GM12878 (cell line): ENCODE data around the gene NT5C3B. TPM values are rescaled to one million over a fixed set of nuclear protein-coding genes. Genes with fewer than 3 reads are reported as not detected.

Source experiments
- ATAC-seq: fragments of 200-7000 bp; cut with Tn5 transposase; 3 replicates; pipeline ENCODE4 v1.9.1; 2020; ENCODE audit warnings: mild to moderate bottlenecking, moderate library complexity
- BruUV-seq: library from RNA; stranded (reverse); fragments of 400-500 nt; replicated peaks from 2 replicates; lab custom pipeline; 2021; lab: Mats Ljungman, UMichigan
- CTCF ChIA-PET: fragments of 300-600 bp; sonication (Branson Sonifier 250); formaldehyde crosslinking; extraction: SDS; loops from one replicate; lab custom pipeline; 2021; ENCODE audit warnings: inconsistent platforms; lab: Yijun Ruan, JAX
- POLR2A ChIA-PET: fragments of 350-600 bp; formaldehyde crosslinking; extraction: SDS; loops from one replicate; lab custom pipeline; 2021; ENCODE audit warnings: inconsistent platforms; lab: Charles Lee
- RAD21 ChIA-PET: fragments of 300-600 bp; sonication (Branson Sonifier 250); formaldehyde crosslinking; loops from one replicate; lab custom pipeline; 2023; ENCODE audit warnings: antibody characterized with exemption; ENCODE audit not compliant: unreplicated experiment; lab: Charles Lee
- SMC1A ChIA-PET: fragments of 300-600 bp; sonication (Branson Sonifier 250); formaldehyde crosslinking; loops from one replicate; lab custom pipeline; 2023; ENCODE audit not compliant: unreplicated experiment, uncharacterized antibody; lab: Charles Lee
- DNase-seq: peaks from one replicate; pipeline ENCODE4 v3.0.0-alpha.2; 2011; ENCODE audit warnings: low read depth, low spot score
- FAIRE-seq: peaks from 3 replicates; lab custom pipeline; 2011; peaks lifted over from hg19 to GRCh38; lab: Jason Lieb, UNC
- H2AFZ ChIP-seq: 2 replicates; pipeline ENCODE4 v1.6.0; 2011; ENCODE audit warnings: low read depth, low read length, control low read depth; ENCODE audit not compliant: control insufficient read depth
- H3K27ac ChIP-seq: 2 replicates; pipeline ENCODE4 v1.5.1; 2011; ENCODE audit warnings: control low read depth; ENCODE audit not compliant: control insufficient read depth, insufficient read depth
- H3K27me3 ChIP-seq, 2 experiments: replicated peaks in 1 of 2; 2 replicates each; pipeline versions ENCODE4 v1.6.0 to v1.6.1; 2011; ENCODE audit warnings: low read length in 1 of 2; ENCODE audit not compliant: control insufficient read depth in 2 of 2, insufficient read depth in 2 of 2
- H3K36me3 ChIP-seq, 2 experiments: 2 replicates each; pipeline ENCODE4 v1.5.1; 2011; ENCODE audit warnings: low read length in 1 of 2; ENCODE audit not compliant: control insufficient read depth in 2 of 2, insufficient read depth in 2 of 2
- H3K4me1 ChIP-seq: 2 replicates; pipeline ENCODE4 v1.6.1; 2011; ENCODE audit warnings: mild to moderate bottlenecking, low read length, moderate library complexity, mixed read lengths; ENCODE audit not compliant: control insufficient read depth, insufficient read depth
- H3K4me2 ChIP-seq: 2 replicates; pipeline ENCODE4 v1.6.0; 2011; ENCODE audit warnings: control low read depth; ENCODE audit not compliant: control insufficient read depth, insufficient read depth
- H3K4me3 ChIP-seq: fragments of 200-600 bp; sonication (generic); 2 replicates; pipeline ENCODE4 v1.5.1; 2016
- H3K79me2 ChIP-seq: 2 replicates; pipeline ENCODE4 v1.6.0; 2011; ENCODE audit warnings: low read length; ENCODE audit not compliant: control insufficient read depth, insufficient read depth
- H3K9ac ChIP-seq: 2 replicates; pipeline ENCODE4 v1.8.0; 2011; ENCODE audit warnings: low read length, control low read depth, mixed read lengths; ENCODE audit not compliant: control insufficient read depth, insufficient read depth
- H3K9me3 ChIP-seq: replicated peaks from 3 replicates; pipeline ENCODE4 v1.5.1; 2011; ENCODE audit warnings: mild to moderate bottlenecking, low read length; ENCODE audit not compliant: control insufficient read depth, insufficient read depth
- H4K20me1 ChIP-seq: 2 replicates; pipeline ENCODE4 v1.6.0; 2011; ENCODE audit not compliant: control insufficient read depth, insufficient read depth
- ETV6 ChIP-seq, 2 experiments: fragments of 450-650 bp in 1 of 2; IDR thresholded peaks in 1 of 2; conservative IDR thresholded peaks in 1 of 2; 2 replicates each; pipeline ENCODE4 v1.6.1; 2014; ENCODE audit warnings: antibody characterized with exemption in 1 of 2, borderline replicate concordance in 1 of 2, low read depth in 1 of 2, mild to moderate bottlenecking in 1 of 2, moderate library complexity in 1 of 2
- FOXK2 ChIP-seq: fragments of 450-650 bp; IDR thresholded peaks from 2 replicates; pipeline ENCODE4 v1.6.1; 2017; ENCODE audit warnings: mild to moderate bottlenecking, moderate library complexity
- RELB ChIP-seq: fragments of 450-650 bp; IDR thresholded peaks from 2 replicates; pipeline ENCODE4 v1.6.1; 2017; ENCODE audit warnings: low read depth, mild to moderate bottlenecking, moderate library complexity
- RUNX3 ChIP-seq: IDR thresholded peaks from 2 replicates; pipeline ENCODE4 v1.6.1; 2012; ENCODE audit warnings: low read length, inconsistent platforms
- SIN3A ChIP-seq: IDR thresholded peaks from 2 replicates; pipeline ENCODE4 v1.6.1; 2012; ENCODE audit warnings: low read depth, low read length, improper control_type of control experiment
- TAF1 ChIP-seq: IDR thresholded peaks from 2 replicates; pipeline ENCODE4 v1.6.1; 2011; ENCODE audit warnings: mild to moderate bottlenecking, low read depth, low read length, borderline replicate concordance
- YY1 ChIP-seq: IDR thresholded peaks from 2 replicates; pipeline ENCODE4 v1.6.1; 2011; ENCODE audit warnings: low read depth, mild to moderate bottlenecking, low read length
- ZNF384 ChIP-seq: IDR thresholded peaks from 2 replicates; pipeline ENCODE4 v1.6.1; 2012; ENCODE audit warnings: low read depth, mild to moderate bottlenecking, low read length, improper control_type of control experiment, borderline replicate concordance
- ZNF622 ChIP-seq: fragments of 450-650 bp; IDR thresholded peaks from 2 replicates; pipeline ENCODE4 v1.6.1; 2017; ENCODE audit warnings: mild to moderate bottlenecking, inconsistent platforms
- WGBS: methylation state at CpG from one replicate; pipeline ENCODE4 v1.1.6; 2016; ENCODE audit warnings: low lambda C conversion rate; ENCODE audit not compliant: insufficient replicate concordance, insufficient coverage; ENCODE audit errors: missing lambda C conversion rate; 5-methylcytosine and 5-hydroxymethylcytosine counted together
- in situ Hi-C: fragments of 300-500 bp; cut with MboI; formaldehyde crosslinking; loops from 9 replicates; pipeline ENCODE4 v1.14.3; 2018; ENCODE audit warnings: mixed read lengths
- intact Hi-C: fragments of 100-400 bp; cut with micrococcal nuclease; formaldehyde crosslinking; loops from one replicate; pipeline ENCODE4 v1.14.2; 2022; ENCODE audit not compliant: unreplicated experiment
- polyA plus RNA-seq, 11 experiments: library from polyadenylated mRNA; depleted of rRNA in 4 of 11; unstranded in 6 of 11; stranded (reverse) in 5 of 11; fragments of >200 nt; fragmentation: Nextera tagmentation in 4 of 11; fragmentation: Illumina TruSeq in 1 of 11; extraction: Ambion mirVana in 4 of 11; extraction: Trizol in 1 of 11; gene quantifications; 1 replicate in 1 of 11; 2 replicates in 10 of 11; pipeline versions ENCODE4 v1.2.1 to v1.2.3, GENCODE V29; 2011 to 2016; ENCODE audit warnings: inconsistent platforms in 2 of 11, missing spikeins in 2 of 11, low read depth in 1 of 11
- total RNA-seq, 4 experiments: library from RNA; depleted of rRNA in 3 of 4; stranded (reverse); fragments of >200 nt in 3 of 4; fragmentation: Illumina TruSeq in 1 of 4; extraction: Trizol in 1 of 4; gene quantifications; 2 replicates each; pipeline versions ENCODE4 v1.2.1 to v1.2.3, GENCODE V29; 2013 to 2021

NT5C3B gene
- total and polyA plus RNA-seq, 10 of the 15 experiments (the other 5 are each of a cell fraction or from before 2014, with no cell fraction given), result 0.52 to 64.6 (median 41.0) TPM

GRCh38 chr17:41813152-41813680 lies 22.8 kb downstream of the NT5C3B start (continued):
- no peak for TF ChIP-seq SIN3A
- no peak for TF ChIP-seq FOXK2

GRCh38 chr17:41812381-41813151 lies 23.5 kb downstream of the NT5C3B start, which contains the start of gene FKBP10:
FKBP10 (plus strand) TSS chr17:41813004; CDS start chr17:41813035, 31 bp downstream.
- ChIA-PET SMC1A (interaction anchor here (0.6 kb wide), 1 partner anchor 119 kb away, joined by 3 read pairs; no protein-coding TSS in a partner anchor), POLR2A (no interaction called here), RAD21 (interaction anchor here (1.7 kb wide), 2 partner anchors 37 to 52 kb away, joined by 5 read pairs; no protein-coding TSS in a partner anchor), CTCF (interaction anchor here (1.0 to 2.5 kb wide), 5 partner anchors 11 to 122 kb away, joined by 3 to 15 read pairs (median 4); partner anchors contain the start of gene ODAD4)
- peak within 1 kb of the TSS; percentile 64 for H3K9ac ChIP-seq
- H4K20me1 ChIP-seq, result no peaks in the 10 kb centered on the region; the same call in 1 of the 2 replicates
- in situ Hi-C loops, result no loop called here
- intact Hi-C loops, result no loop called here
- peak within 1 kb of the TSS; percentile 95 for H3K4me2 ChIP-seq
- peak within 1 kb of the TSS; percentile 37; the same call in 1 of the 2 replicates for H3K4me3 ChIP-seq
- H3K27ac ChIP-seq, result no peak within 1 kb of the TSS
- 3% methylated on average over 21 of the region's 35 CpGs for WGBS
- no peaks in the 10 kb centered on the region for H3K36me3 ChIP-seq
- DNase-seq, result no peak
- no peak for FAIRE-seq
- H3K27me3 ChIP-seq, result peaks cover 0 to 7% of the 10 kb centered on the region in 2 experiments; a peak in 3 of 4 replicates
- H3K4me1 ChIP-seq, result peaks cover 8% of the 10 kb centered on the region; the same call in 1 of the 2 replicates
- ATAC-seq, result peak; percentile 37
- no TSS peak for BruUV-seq
- H2AFZ ChIP-seq, result peak within 1 kb of the TSS; percentile 91
- no peaks in the 10 kb centered on the region for H3K79me2 ChIP-seq
- 0 out of 2 replicates have a peak, but pooled peaks have one; percentile 16 for TF ChIP-seq YY1
- TF ChIP-seq ZNF384, result peak; percentile 96
- TF ChIP-seq RELB, result peak; percentile 83
- TF ChIP-seq ZNF622, result no peak
- no peak for TF ChIP-seq TAF1
- TF ChIP-seq ETV6 (conservative IDR thresholded peaks at IDR 0.05 in 1 of 2, IDR thresholded peaks at IDR 0.05 in 1 of 2; ENCODE audit: borderline replicate concordance in 1 of 2, low read depth in 1 of 2), result no peak
- peak; percentile 2; the same call in 1 of the 2 replicates for TF ChIP-seq RUNX3
- H3K9me3 ChIP-seq, result no peaks in the 10 kb centered on the region
